PC-3 (cell line): ENCODE data around the gene FAM107A.

Source experiments
- CTCF ChIP-seq: fragments of 300-600 bp; sonication (generic); conservative IDR thresholded peaks from 2 replicates; pipeline ENCODE4 v1.5.1; 2017; ENCODE audit warnings: antibody characterized with exemption, low read depth, mild to moderate bottlenecking, low read length
- EZH2 ChIP-seq: fragments of 300-600 bp; sonication (generic); IDR thresholded peaks from one replicate; pipeline ENCODE4 v1.6.1; 2017; ENCODE audit warnings: antibody characterized with exemption, mild to moderate bottlenecking, low read length; ENCODE audit not compliant: unreplicated experiment

- no peak for TF ChIP-seq CTCF
- no peak for TF ChIP-seq EZH2
Measured at GRCh38 chr3:58544541-58544940, 32.6 kb downstream of the FAM107A start.
